Measurements from ENCODE around the gene KIF1A. TPM values are rescaled to one million over a fixed set of nuclear protein-coding genes. Genes with fewer than 3 reads are reported as not detected.
A peak's percentile ranks its signal among the peaks of the same experiment; 100 is the strongest.

Gene KIF1A
- total and polyA plus RNA-seq, 2 of the 13 experiments (the other 11 are each of a cell fraction or from before 2014, with no cell fraction given): 0.01 TPM; not detected in 1

DNA sequence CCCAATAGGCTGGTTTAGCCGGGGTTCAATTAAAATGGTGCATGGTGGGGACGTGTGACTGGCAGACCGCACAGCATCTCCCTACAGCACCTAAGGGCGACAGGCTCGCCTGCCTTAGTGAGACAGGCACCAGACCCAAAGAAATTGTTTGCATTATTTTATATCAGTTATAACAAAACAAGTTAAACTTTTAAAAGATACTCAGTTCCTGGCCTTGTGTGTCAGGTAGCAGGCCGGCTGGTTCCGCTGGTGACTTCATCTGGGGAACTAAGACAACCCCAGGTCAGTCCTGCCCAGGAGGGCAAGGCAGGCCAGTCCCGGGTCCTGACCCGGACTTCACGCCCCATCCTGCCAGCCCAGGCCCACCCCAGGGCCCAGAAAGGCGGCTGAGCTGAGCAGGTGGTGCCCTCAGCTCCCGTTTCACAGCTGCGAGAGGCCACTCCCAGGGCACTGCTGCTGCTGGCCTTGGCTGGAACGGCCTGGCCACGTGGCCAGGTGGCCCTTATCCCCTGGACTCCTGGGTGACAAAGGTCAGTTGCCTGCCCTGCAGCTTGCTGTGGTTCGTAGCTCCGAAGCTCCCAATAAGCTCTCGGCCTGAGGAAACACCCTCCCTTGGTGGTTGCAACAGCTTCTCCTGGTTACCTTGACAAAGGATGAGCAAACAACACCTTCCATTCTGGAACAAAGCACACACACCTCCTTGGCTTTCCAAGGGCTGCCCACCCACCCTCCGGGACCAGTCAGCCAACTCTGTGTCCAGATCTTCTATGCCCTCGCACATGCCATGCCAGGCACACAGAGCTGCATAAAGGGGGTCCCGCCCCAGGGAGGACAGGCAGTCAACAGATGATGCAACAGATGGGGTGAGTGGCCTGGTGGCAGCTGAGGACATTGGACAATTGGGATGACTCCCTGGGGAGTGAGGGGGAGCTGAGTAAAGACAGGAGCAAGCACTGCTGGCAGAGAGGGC lies 37.3 kb upstream of the KIF1A start (continued):
- TF ChIP-seq SP4 (CRISPR knock-in tag; IDR thresholded peaks at IDR 0.05) (peak; percentile 79; the same call in 1 of the 2 replicates), ZNF121 (CRISPR knock-in tag; IDR thresholded peaks at IDR 0.05) (peak; percentile 80; the same call in 1 of the 2 replicates), CEBPG (CRISPR knock-in tag; IDR thresholded peaks at IDR 0.05) (peak; percentile 97), ZBTB7A (CRISPR knock-in tag; IDR thresholded peaks at IDR 0.05) (peak; percentile 94), ZNF710 (CRISPR knock-in tag; IDR thresholded peaks at IDR 0.05; ENCODE audit: borderline replicate concordance) (peak; percentile 98), ATF5 (CRISPR knock-in tag; IDR thresholded peaks at IDR 0.05; ENCODE audit: low read depth) (peak; percentile 81), ZNF644 (CRISPR knock-in tag; IDR thresholded peaks at IDR 0.05; ENCODE audit: low read depth) (peak; percentile 78), ZNF207 (IDR thresholded peaks at IDR 0.05; ENCODE audit: borderline replicate concordance) (no peak), HMG20B (CRISPR knock-in tag; conservative IDR thresholded peaks at IDR 0.05) (peak; percentile 72), NCOR1 (IDR thresholded peaks at IDR 0.05; ENCODE audit: borderline replicate concordance, low read length) (peak; percentile 94), ZSCAN12 (CRISPR knock-in tag; IDR thresholded peaks at IDR 0.05) (no peak), ZNF841 (CRISPR knock-in tag; IDR thresholded peaks at IDR 0.05; ENCODE audit: borderline replicate concordance) (peak; percentile 80), NFIC (IDR thresholded peaks at IDR 0.05; ENCODE audit: low read length) (no peak), CBX5 (CRISPR knock-in tag; IDR thresholded peaks at IDR 0.05; ENCODE audit: borderline replicate concordance) (peak; percentile 87), ZNF430 (CRISPR knock-in tag; IDR thresholded peaks at IDR 0.05) (peak; percentile 100), SIX4 (CRISPR knock-in tag; IDR thresholded peaks at IDR 0.05) (peak; percentile 76), SKI (IDR thresholded peaks at IDR 0.05; ENCODE audit: partially characterized antibody) (peak; percentile 79), PAWR (CRISPR knock-in tag; IDR thresholded peaks at IDR 0.05; ENCODE audit: borderline replicate concordance) (no peak), ZNF749 (CRISPR knock-in tag; IDR thresholded peaks at IDR 0.05; ENCODE audit: borderline replicate concordance) (peak; percentile 97), RXRB (CRISPR knock-in tag; IDR thresholded peaks at IDR 0.05; ENCODE audit: borderline replicate concordance) (peak; percentile 92)
- TF ChIP-seq, protein P1, sequence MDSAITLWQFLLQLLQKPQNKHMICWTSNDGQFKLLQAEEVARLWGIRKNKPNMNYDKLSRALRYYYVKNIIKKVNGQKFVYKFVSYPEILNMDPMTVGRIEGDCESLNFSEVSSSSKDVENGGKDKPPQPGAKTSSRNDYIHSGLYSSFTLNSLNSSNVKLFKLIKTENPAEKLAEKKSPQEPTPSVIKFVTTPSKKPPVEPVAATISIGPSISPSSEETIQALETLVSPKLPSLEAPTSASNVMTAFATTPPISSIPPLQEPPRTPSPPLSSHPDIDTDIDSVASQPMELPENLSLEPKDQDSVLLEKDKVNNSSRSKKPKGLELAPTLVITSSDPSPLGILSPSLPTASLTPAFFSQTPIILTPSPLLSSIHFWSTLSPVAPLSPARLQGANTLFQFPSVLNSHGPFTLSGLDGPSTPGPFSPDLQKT (CRISPR knock-in tag; IDR thresholded peaks at IDR 0.05; ENCODE audit: borderline replicate concordance): no peak
- TF ChIP-seq, protein P2, sequence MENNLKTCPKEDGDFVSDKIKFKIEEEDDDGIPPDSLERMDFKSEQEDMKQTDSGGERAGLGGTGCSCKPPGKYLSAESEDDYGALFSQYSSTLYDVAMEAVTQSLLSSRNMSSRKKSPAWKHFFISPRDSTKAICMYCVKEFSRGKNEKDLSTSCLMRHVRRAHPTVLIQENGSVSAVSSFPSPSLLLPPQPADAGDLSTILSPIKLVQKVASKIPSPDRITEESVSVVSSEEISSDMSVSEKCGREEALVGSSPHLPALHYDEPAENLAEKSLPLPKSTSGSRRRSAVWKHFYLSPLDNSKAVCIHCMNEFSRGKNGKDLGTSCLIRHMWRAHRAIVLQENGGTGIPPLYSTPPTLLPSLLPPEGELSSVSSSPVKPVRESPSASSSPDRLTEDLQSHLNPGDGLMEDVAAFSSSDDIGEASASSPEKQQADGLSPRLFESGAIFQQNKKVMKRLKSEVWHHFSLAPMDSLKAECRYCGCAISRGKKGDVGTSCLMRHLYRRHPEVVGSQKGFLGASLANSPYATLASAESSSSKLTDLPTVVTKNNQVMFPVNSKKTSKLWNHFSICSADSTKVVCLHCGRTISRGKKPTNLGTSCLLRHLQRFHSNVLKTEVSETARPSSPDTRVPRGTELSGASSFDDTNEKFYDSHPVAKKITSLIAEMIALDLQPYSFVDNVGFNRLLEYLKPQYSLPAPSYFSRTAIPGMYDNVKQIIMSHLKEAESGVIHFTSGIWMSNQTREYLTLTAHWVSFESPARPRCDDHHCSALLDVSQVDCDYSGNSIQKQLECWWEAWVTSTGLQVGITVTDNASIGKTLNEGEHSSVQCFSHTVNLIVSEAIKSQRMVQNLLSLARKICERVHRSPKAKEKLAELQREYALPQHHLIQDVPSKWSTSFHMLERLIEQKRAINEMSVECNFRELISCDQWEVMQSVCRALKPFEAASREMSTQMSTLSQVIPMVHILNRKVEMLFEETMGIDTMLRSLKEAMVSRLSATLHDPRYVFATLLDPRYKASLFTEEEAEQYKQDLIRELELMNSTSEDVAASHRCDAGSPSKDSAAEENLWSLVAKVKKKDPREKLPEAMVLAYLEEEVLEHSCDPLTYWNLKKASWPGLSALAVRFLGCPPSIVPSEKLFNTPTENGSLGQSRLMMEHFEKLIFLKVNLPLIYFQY (CRISPR knock-in tag; IDR thresholded peaks at IDR 0.05; ENCODE audit: borderline replicate concordance): peak; percentile 98
